ENCODE data around the gene ELAVL1. TPM values are rescaled to one million over a fixed set of nuclear protein-coding genes. Genes with fewer than 3 reads are reported as not detected.

The ELAVL1 gene
- total RNA-seq, 5 donors from 2014 or later (not counting 1 experiment from before 2014, with no cell fraction given), result 33.6 to 62.1 (median 57.1) TPM

GRCh38 chr19:8004723-8005513 is 523 bp downstream of the ELAVL1 start:
- POLR2A ChIA-PET, result interaction anchor here in 1 of 2 donors (0.5 to 0.7 kb wide), 2 partner anchors 85 to 1334 kb away, joined by 3 read pairs; partner anchors contain the start of gene SNAPC2
- Mint-ChIP-seq H3K4me3 (peak overlapping the region; percentile 87 to 90 (median 89)), H3K9me3 (no peaks in the 10 kb centered on the region), H3K27ac (peak overlapping the region; percentile 71 to 72), H3K36me3 (peaks cover 4% of the 10 kb centered on the region), H3K4me1 (peaks cover 41 to 46% (median 42%) of the 10 kb centered on the region in 3 donors), H3K27me3 (no peaks in the 10 kb centered on the region)
- peaks cover 10 to 50% of the 10 kb centered on the region in 2 experiments for H3K4me1 ChIP-seq (ENCODE audit: control insufficient read depth in 1 of 2, extremely low read depth in 1 of 2, insufficient read depth in 2 of 2, low read length in 2 of 2)
- peak overlapping the region; percentile 21 to 54 for H3K4me3 ChIP-seq (ENCODE audit: control insufficient read depth in 1 of 2, extremely low read depth in 1 of 2, low read length in 1 of 2)
- peak in 7 of 35 experiments; percentile 3 to 55 (median 14) for DNase-seq
- peaks cover 0 to 5% of the 10 kb centered on the region in 2 donors for H3K36me3 ChIP-seq (ENCODE audit: control insufficient read depth in 2 of 2, extremely low read depth in 1 of 2, insufficient read depth in 1 of 2, low read length in 1 of 2)
- H3K9me3 ChIP-seq, result no peaks in the 10 kb centered on the region
- no peaks in the 10 kb centered on the region for H3K27me3 ChIP-seq (replicated peaks in 1 of 2; ENCODE audit: control insufficient read depth in 2 of 2, extremely low read depth in 1 of 2, insufficient read depth in 2 of 2, low read length in 1 of 2)
- peak overlapping the region; percentile 41 for H3K27ac ChIP-seq (ENCODE audit: low read length)
- ATAC-seq (replicated peaks in 1 of 4), result peak; percentile 16 to 40 (median 32)
- WGBS (ENCODE audit: insufficient coverage), result 0% methylated on average over 70 of the region's 74 CpGs
- CTCF ChIA-PET, result interaction anchor here in 1 of 2 donors (0.7 to 1.6 kb wide), 3 partner anchors 61 to 102 kb away, joined by 3 to 4 read pairs (median 3); partner anchors contain the start of gene TIMM44

- ChIA-PET CTCF (interaction anchor here in 1 of 2 donors (0.8 kb wide), 1 partner anchor 31 kb away, joined by 3 read pairs; no protein-coding TSS in a partner anchor), POLR2A (no interaction called here)
- Mint-ChIP-seq H3K27ac (peak overlapping the region; percentile 71 to 72), H3K36me3 (peaks cover 4% of the 10 kb centered on the region), H3K27me3 (no peaks in the 10 kb centered on the region), H3K4me3 (peak overlapping the region; percentile 87 to 90 (median 89)), H3K9me3 (no peaks in the 10 kb centered on the region), H3K4me1 (peaks cover 45 to 52% (median 46%) of the 10 kb centered on the region in 3 donors)
- Histone ChIP-seq H3K36me3 (ENCODE audit: control insufficient read depth in 2 of 2, extremely low read depth in 1 of 2, insufficient read depth in 1 of 2, low read length in 1 of 2) (peaks cover 0 to 6% of the 10 kb centered on the region in 2 donors), H3K9me3 (no peaks in the 10 kb centered on the region), H3K4me1 (ENCODE audit: control insufficient read depth in 1 of 2, extremely low read depth in 1 of 2, insufficient read depth in 2 of 2, low read length in 2 of 2) (peaks cover 10 to 56% of the 10 kb centered on the region in 2 experiments), H3K27me3 (replicated peaks in 1 of 2; ENCODE audit: control insufficient read depth in 2 of 2, extremely low read depth in 1 of 2, insufficient read depth in 2 of 2, low read length in 1 of 2) (no peaks in the 10 kb centered on the region), H3K27ac (ENCODE audit: low read length) (no peak overlapping the region), H3K4me3 (ENCODE audit: control insufficient read depth in 1 of 2, extremely low read depth in 1 of 2, low read length in 1 of 2) (peak overlapping the region in 1 of 2 donors; percentile 54)
- DNase-seq (no peak), ATAC-seq (replicated peaks in 1 of 4) (no peak)
- no CpG with 5 or more reads among the region's 6 CpGs for WGBS (ENCODE audit: insufficient coverage)
Observed at GRCh38 chr19:8004001-8004400, 1.4 kb downstream of the ELAVL1 start.

- Mint-ChIP-seq H3K27ac (peak overlapping the region; percentile 73 to 82), H3K27me3 (no peaks in the 10 kb centered on the region), H3K4me3 (peak overlapping the region; percentile 62 to 89 (median 71)), H3K36me3 (no peaks in the 10 kb centered on the region), H3K9me3 (no peaks in the 10 kb centered on the region), H3K4me1 (peaks cover 55 to 64% (median 58%) of the 10 kb centered on the region in 3 donors)
- Histone ChIP-seq H3K4me1 (ENCODE audit: control insufficient read depth in 1 of 2, extremely low read depth in 1 of 2, insufficient read depth in 2 of 2, low read length in 2 of 2) (peaks cover 10 to 70% of the 10 kb centered on the region in 2 experiments), H3K27ac (ENCODE audit: low read length) (peak overlapping the region; percentile 17), H3K4me3 (ENCODE audit: control insufficient read depth in 1 of 2, extremely low read depth in 1 of 2, low read length in 1 of 2) (peak overlapping the region; percentile 18 to 48), H3K27me3 (replicated peaks in 1 of 2; ENCODE audit: control insufficient read depth in 2 of 2, extremely low read depth in 1 of 2, insufficient read depth in 2 of 2, low read length in 1 of 2) (no peaks in the 10 kb centered on the region), H3K9me3 (no peaks in the 10 kb centered on the region), H3K36me3 (ENCODE audit: control insufficient read depth in 2 of 2, extremely low read depth in 1 of 2, insufficient read depth in 1 of 2, low read length in 1 of 2) (peaks cover 0 to 10% of the 10 kb centered on the region in 2 donors)
- ChIA-PET POLR2A (no interaction called here), CTCF (interaction anchor here (0.6 to 1.2 kb wide), 7 partner anchors 10 to 507 kb away, joined by 3 to 12 read pairs (median 3); no protein-coding TSS in a partner anchor)
- DNase-seq (peak; percentile 10 to 80 (median 55)), ATAC-seq (replicated peaks in 1 of 4) (peak; percentile 27 to 40 (median 38))
- WGBS (ENCODE audit: insufficient coverage), result 10% methylated on average over 17 of the region's 27 CpGs
Observed at GRCh38 chr19:8001995-8002849, 3.2 kb downstream of the ELAVL1 start.

- H3K27ac ChIP-seq (ENCODE audit: low read length), result peak overlapping the region; percentile 17
- DNase-seq (peak in 1 of 35 experiments; percentile 19), ATAC-seq (replicated peaks in 1 of 4) (no peak)
- CTCF ChIA-PET, result interaction anchor here in 1 of 2 donors (1.1 kb wide), 1 partner anchor 84 kb away, joined by 3 read pairs; no protein-coding TSS in a partner anchor
- no peak overlapping the region for H3K4me3 ChIP-seq (ENCODE audit: control insufficient read depth in 1 of 2, extremely low read depth in 1 of 2, low read length in 1 of 2)
- WGBS (ENCODE audit: insufficient coverage), result 89% methylated on average over 5 of the region's 5 CpGs
- peaks cover 0 to 10% of the 10 kb centered on the region in 2 donors for H3K36me3 ChIP-seq (ENCODE audit: control insufficient read depth in 2 of 2, extremely low read depth in 1 of 2, insufficient read depth in 1 of 2, low read length in 1 of 2)
- Mint-ChIP-seq H3K4me1 (peaks cover 61 to 70% (median 64%) of the 10 kb centered on the region in 3 donors), H3K27me3 (no peaks in the 10 kb centered on the region), H3K27ac (peak overlapping the region; percentile 73 to 82), H3K4me3 (peak overlapping the region in 2 of 3 donors; percentile 71 to 89), H3K36me3 (no peaks in the 10 kb centered on the region), H3K9me3 (no peaks in the 10 kb centered on the region)
- POLR2A ChIA-PET, result no interaction called here
- no peaks in the 10 kb centered on the region for H3K27me3 ChIP-seq (replicated peaks in 1 of 2; ENCODE audit: control insufficient read depth in 2 of 2, extremely low read depth in 1 of 2, insufficient read depth in 2 of 2, low read length in 1 of 2)
- H3K9me3 ChIP-seq, result no peaks in the 10 kb centered on the region
- H3K4me1 ChIP-seq (ENCODE audit: control insufficient read depth in 1 of 2, extremely low read depth in 1 of 2, insufficient read depth in 2 of 2, low read length in 2 of 2), result peaks cover 10 to 70% of the 10 kb centered on the region in 2 experiments
Observed at GRCh38 chr19:8001651-8001994, 3.8 kb downstream of the ELAVL1 start.

- Mint-ChIP-seq H3K36me3 (no peaks in the 10 kb centered on the region), H3K4me1 (peaks cover 69 to 75% (median 70%) of the 10 kb centered on the region in 3 donors), H3K4me3 (peak overlapping the region in 1 of 3 donors; percentile 89), H3K9me3 (no peaks in the 10 kb centered on the region), H3K27me3 (no peaks in the 10 kb centered on the region), H3K27ac (no peak overlapping the region)
- Histone ChIP-seq H3K27ac (ENCODE audit: low read length) (no peak overlapping the region), H3K4me3 (ENCODE audit: control insufficient read depth in 1 of 2, extremely low read depth in 1 of 2, low read length in 1 of 2) (no peak overlapping the region), H3K27me3 (replicated peaks in 1 of 2; ENCODE audit: control insufficient read depth in 2 of 2, extremely low read depth in 1 of 2, insufficient read depth in 2 of 2, low read length in 1 of 2) (no peaks in the 10 kb centered on the region), H3K9me3 (no peaks in the 10 kb centered on the region), H3K36me3 (ENCODE audit: control insufficient read depth in 2 of 2, extremely low read depth in 1 of 2, insufficient read depth in 1 of 2, low read length in 1 of 2) (peaks cover 0 to 10% of the 10 kb centered on the region in 2 donors), H3K4me1 (ENCODE audit: control insufficient read depth in 1 of 2, extremely low read depth in 1 of 2, insufficient read depth in 2 of 2, low read length in 2 of 2) (peaks cover 10 to 65% of the 10 kb centered on the region in 2 experiments)
- WGBS (ENCODE audit: insufficient coverage), result 92% methylated on average over 5 of the region's 6 CpGs
- DNase-seq, result no peak
- CTCF ChIA-PET, result interaction anchor here in 1 of 2 donors (0.6 kb wide), 1 partner anchor 752 kb away, joined by 6 read pairs; no protein-coding TSS in a partner anchor
- POLR2A ChIA-PET, result no interaction called here
- no peak for ATAC-seq (replicated peaks in 1 of 4)
Observed at GRCh38 chr19:8000298-8001038, 5.0 kb downstream of the ELAVL1 start.
